Tibial nerve (tissue), 4 donors: ENCODE data around the gene GNB1L.

Source experiments
- CTCF ChIP-seq, 5 experiments: fragments of 200-600 bp in 3 of 5; fragments of 450-650 bp in 2 of 5; sonication (generic) in 3 of 5; IDR thresholded peaks; one replicate each; pipeline ENCODE4 v1.5.1; 2016 to 2019; ENCODE audit warnings: antibody characterized with exemption in 5 of 5, mild to moderate bottlenecking in 3 of 5, moderate library complexity in 2 of 5
- EP300 ChIP-seq, 2 donors: sonication (generic); formaldehyde crosslinking; IDR thresholded peaks; one replicate each; pipeline ENCODE4 v1.6.1; 2017; ENCODE audit warnings: antibody characterized with exemption in 2 of 2, mild to moderate bottlenecking in 1 of 2
- POLR2A ChIP-seq, 2 donors: fragments of 450-650 bp; IDR thresholded peaks; one replicate each; pipeline ENCODE4 v1.6.1; 2017; ENCODE audit warnings: antibody characterized with exemption in 2 of 2, mild to moderate bottlenecking in 2 of 2, moderate library complexity in 2 of 2

- TF ChIP-seq CTCF (IDR thresholded peaks at IDR 0.05) (no peak), EP300 (IDR thresholded peaks at IDR 0.05) (no peak), POLR2A (IDR thresholded peaks at IDR 0.05) (no peak)
Measured at GRCh38 chr22:19892257-19892879, 37.7 kb upstream of the GNB1L start.
